Pulmonary artery endothelial cell (primary cell): Measurements from ENCODE around the gene ITGB4. TPM values are rescaled to one million over a fixed set of nuclear protein-coding genes. Genes with fewer than 3 reads are reported as not detected.
"Not testable (repeated sequence)": the region's sequence is repeated elsewhere in the genome, so short reads cannot be mapped to it uniquely, and the experiment has no call there.

Source experiments
- DNase-seq: peaks from one replicate; pipeline ENCODE4 v3.0.0-alpha.2; 2011; ENCODE audit warnings: low read depth, low spot score
- total RNA-seq: library from RNA; depleted of rRNA; stranded (reverse); fragments of >200 nt; gene quantifications from 2 replicates; pipeline ENCODE4 v1.2.3, GENCODE V29; 2014

The ITGB4 gene
- total RNA-seq, 1 donor from 2014 or later, result 6.9 TPM

DNA sequence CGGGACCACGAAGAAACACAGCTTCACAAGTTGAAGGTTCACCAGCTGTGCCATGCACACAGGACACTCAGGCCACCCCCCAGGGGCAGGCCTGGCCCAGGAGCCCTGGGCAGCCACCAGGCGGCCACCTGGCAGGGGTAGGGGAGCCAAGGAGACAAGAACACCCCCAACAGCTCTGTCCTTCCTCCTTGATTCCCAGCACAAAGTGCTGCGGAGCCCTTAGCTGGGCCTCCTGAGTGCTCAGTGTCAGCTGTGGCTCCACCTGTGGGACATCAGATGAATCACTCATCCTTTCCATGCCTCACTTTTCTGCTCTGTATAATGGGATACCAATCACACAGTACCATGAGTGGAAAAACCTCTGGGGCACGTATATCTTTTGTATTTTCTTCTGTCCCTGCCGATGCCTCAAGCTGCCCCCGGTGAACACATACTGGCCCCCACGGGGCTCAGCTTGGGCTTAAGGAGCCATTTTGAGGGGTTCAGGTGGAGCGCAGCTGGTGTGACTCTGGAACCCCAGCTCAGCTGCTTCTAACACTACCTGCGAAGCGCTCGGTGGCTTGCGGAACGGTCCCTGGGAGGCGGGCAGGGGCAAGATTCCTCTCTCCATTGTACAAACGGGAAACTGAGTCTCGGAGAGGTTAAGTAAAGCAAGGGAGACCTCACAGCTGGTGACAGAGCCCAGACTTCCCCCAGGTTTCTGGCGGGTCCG is 31.7 kb downstream of the ITGB4 start:
- DNase-seq, result no peak

DNA sequence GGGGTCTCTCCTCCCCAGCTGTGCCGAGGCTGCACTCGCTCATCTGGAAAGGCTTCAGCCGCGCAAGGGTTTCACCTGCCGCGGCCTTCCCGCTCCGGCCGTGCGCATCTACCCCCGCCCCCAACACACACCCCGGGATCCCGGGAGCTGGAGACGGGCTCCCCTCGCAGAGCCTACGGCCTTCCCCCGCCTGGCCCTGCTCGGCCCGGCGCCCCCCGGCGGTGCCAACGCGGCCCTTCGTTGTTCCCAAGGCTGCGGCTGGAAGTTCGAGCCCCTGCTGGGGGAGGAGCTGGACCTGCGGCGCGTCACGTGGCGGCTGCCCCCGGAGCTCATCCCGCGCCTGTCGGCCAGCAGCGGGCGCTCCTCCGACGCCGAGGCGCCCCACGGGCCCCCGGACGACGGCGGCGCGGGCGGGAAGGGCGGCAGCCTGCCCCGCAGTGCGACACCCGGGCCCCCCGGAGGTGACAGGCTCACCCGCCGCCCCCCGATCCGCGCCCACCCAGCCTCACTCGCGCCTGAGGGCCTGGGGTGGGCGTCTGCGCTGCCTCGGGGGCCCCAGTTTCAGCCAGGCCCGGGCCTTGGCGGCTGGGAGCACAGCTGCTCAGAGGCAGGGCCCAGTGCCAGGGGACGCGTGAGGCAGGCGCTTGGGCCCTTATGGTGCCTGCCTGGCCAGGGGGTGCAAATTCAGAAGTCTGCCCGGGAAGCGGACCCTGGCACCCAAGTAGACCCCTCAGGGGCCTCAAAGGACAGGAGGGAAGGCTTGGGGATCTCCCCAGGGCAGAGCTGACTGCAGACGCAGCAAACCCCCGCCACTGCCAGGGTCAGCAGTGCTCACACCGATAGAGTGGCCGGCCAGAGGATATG is 32.5 kb downstream of the ITGB4 start:
- DNase-seq, result no peak

DNA sequence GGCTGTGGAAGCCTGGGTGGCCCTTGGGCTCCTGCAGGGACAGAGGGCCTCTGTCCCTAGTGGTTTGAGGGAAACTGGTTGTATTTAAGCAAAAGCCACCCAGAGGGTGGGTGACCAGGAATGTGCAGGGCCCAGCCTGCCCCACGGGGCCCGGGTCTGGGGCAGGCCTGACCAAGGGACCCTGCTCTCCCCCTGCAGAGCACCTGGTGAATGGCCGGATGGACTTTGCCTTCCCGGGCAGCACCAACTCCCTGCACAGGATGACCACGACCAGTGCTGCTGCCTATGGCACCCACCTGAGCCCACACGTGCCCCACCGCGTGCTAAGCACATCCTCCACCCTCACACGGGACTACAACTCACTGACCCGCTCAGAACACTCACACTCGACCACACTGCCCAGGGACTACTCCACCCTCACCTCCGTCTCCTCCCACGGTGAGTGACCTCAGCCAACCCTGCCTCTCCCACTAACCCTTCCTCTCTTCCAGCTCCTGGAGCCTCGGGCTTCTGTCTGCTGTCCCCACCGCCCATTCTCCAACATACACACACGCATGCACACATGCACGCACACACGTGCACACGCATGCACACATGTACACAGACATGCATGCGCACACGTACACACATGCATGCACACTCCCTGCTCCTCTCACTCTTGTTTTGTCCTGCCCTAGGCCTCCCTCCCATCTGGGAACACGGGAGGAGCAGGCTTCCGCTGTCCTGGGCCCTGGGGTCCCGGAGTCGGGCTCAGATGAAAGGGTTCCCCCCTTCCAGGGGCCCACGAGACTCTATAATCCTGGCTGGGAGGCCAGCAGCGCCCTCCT is 33.3 kb downstream of the ITGB4 start:
- no peak for DNase-seq

DNA sequence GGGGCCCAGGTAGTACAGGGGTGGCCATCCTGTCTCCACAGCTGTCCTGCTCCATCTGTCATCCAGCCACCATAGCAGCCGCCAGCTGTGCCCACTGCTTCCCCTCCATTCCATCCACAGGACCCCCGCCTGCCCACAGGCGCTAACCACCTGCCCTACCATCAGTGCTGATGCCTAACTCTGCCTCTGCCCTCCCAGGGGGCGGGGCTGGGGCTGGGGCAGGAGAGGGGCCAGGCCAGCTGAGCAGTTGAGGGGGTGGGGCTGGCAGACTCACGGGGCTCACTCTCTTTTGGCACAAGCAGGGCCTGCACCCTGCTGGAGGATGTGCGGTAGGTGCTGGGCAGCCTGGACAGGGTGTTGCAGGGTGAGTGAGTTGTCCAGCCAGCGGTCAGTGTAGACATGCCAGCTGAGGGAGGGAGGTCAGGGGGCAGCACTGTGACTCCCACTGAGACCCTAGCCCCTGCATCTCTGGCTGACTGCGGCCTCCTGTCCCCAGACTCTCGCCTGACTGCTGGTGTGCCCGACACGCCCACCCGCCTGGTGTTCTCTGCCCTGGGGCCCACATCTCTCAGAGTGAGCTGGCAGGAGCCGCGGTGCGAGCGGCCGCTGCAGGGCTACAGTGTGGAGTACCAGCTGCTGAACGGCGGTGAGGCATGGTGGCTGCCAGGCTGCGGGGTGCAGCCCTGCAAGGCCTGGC is 34.1 kb downstream of the ITGB4 start:
- no peak for DNase-seq

DNA sequence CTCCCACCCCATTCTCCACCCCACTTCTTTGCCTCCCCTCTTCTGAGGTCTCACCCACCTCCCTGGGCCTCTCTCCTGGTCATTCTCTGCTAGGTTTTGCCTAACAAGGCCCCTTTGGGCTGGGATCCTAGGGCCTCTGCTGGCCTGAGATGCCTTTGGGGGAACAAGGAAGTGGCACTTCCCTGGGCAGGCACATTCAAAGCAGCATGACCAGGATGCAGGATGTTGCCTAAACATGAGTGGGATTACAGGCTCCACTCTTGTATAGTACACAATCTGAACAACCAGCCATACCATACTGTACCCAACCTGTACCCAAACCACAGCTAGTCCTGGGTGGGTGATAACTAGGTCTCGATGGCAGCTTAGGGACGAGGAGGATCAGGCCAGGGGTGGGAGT is 34.7 kb downstream of the ITGB4 start:
- DNase-seq, result no peak

DNA sequence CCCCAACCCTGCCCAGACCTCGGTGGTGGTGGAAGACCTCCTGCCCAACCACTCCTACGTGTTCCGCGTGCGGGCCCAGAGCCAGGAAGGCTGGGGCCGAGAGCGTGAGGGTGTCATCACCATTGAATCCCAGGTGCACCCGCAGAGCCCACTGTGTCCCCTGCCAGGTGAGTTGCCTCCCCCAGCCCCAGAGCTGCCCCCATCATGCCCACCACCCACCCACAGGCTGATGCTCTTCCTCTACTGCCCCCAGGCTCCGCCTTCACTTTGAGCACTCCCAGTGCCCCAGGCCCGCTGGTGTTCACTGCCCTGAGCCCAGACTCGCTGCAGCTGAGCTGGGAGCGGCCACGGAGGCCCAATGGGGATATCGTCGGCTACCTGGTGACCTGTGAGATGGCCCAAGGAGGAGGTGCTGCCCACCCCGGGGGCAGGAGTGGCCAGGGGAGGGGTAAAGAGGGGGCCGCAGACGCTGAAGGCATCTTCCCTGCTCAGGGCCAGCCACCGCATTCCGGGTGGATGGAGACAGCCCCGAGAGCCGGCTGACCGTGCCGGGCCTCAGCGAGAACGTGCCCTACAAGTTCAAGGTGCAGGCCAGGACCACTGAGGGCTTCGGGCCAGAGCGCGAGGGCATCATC is 35.3 kb downstream of the ITGB4 start:
- no peak for DNase-seq

DNA sequence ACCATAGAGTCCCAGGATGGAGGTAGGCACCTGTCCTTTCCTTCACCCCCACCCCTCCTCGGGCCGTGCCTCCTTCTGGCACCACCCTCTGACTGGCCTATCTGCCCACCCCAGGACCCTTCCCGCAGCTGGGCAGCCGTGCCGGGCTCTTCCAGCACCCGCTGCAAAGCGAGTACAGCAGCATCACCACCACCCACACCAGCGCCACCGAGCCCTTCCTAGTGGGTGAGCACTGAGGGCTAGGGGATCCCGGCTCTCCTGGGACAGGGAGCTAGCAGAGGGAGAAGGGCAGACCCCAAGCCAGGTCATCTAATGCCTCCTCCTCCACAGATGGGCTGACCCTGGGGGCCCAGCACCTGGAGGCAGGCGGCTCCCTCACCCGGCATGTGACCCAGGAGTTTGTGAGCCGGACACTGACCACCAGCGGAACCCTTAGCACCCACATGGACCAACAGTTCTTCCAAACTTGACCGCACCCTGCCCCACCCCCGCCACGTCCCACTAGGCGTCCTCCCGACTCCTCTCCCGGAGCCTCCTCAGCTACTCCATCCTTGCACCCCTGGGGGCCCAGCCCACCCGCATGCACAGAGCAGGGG is 35.9 kb downstream of the ITGB4 start:
- no peak for DNase-seq

DNA sequence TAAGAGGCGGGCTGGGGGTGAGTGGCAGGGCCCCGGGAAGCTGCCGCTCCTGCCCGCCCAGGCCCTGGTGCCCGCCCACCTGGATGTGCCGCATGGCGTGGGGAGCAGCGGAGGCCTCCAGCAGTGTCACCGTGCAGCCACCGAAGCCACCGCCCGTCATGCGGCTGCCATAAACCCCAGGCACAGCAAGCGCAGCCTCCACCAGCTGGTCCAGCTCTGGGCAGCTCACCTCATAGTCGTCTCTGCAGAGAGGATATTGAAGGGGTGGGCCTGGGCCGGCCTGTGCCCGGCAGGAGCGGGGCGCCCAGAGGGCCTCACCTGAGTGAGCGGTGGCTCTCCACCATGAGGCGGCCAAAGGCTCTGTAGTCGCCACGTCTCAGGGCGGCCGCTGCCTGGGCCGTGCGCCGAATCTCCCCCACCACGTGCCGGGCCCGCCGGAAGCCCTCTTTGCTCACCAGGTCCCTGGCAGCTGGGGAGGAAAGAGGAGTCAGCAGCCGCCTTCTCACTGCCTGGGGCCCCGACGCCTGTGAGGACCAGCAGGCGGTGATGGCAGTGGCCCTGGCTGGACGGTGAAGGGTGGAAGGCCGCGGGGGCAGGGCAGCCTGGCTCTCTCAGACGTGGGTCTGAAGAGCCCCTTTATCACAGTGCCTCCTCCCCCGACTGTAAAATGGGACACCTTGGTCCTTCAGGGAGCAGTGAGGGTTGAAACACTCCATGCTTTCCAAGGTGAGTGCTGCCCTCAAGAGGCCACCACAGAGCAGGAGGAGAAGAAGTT is 37.1 kb downstream of the ITGB4 start:
- DNase-seq, result no peak

DNA sequence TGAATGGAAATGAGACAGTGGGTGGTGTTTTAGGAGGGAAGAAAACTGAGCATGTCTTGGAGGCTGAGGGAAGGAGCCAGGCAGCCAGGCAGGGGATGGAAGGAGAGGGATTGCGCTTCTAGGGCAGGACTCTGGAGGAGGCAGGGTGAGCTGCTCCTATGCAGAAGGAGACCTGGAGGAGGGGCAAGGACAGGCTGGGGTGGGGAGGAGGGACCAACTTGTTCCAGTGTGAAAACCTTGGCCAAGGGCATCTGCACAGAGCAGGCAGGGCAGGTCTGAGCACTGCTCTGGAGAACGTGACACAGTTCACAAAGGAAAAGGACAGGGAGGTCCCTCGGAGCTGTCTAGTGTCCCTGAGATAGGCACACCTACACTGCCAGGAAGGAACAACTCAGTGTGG is 38.2 kb downstream of the ITGB4 start:
- no peak for DNase-seq

DNA sequence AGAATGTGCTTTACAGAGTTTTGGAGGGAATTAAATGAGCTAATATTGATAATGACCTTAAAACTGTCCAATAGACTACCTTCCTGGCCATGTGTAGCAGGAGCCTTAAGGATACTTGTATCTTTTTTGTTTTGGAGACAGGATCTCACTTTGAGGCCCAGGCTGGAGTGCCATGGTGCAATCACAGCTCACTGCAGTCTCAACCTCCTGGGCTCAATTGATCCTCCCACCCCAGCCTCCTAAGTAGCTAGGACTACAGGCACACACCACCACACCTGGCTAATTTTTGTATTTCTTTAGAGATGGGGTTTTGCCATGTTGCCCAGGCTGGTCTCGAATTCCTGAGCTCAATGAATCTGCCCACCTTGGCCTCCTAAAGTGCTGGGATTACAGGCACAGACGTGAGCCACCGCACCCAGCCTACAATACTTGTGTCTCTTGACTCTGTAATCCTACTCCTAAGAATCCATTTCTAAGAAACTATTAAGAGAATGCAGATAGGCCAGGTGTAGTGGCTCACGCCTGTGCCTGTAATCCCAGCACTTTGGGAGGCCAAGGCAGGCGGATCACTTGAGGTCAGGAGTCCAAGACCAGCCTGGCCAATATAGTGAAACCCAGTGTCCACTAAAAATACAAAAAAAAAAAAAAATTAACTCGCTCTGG is 38.9 kb downstream of the ITGB4 start:
- DNase-seq, result not testable (repeated sequence)

DNA sequence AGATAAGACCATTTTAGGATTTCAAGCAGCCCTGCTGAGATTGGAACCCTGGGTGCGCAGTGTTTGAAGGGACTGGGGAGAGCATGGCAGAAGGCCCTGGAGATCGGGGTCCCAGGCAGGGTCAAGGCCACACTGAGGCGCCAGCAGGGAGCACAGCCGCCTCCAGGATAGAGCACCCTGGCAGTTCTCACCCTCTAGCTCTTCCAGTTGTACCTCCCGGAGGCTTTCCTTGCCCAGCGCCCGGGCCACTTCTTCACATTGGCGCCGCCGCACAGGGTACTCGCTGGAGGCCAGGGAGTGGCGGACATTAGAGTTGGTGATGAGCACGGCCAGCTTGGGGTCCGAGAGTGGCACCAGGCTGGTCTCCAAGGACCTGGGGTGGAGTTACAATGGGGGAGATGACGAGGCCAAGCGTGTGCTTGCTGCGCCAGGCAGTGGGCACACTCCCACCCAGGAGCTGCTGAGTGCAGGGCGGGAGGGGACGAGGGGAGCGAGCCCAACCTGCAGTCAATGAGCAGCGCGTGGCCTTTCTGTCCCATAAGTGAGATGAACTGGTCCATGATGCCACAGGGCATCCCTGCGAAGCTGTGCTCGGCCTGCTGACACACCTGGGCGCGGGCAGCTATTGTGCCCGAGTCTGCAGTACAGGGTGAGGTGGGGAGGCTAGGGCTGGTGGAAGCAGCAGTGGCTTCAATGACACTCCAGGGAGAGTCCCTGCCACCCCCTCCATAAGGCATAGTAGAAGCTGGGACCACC is 41.4 kb downstream of the ITGB4 start:
- no peak for DNase-seq

DNA sequence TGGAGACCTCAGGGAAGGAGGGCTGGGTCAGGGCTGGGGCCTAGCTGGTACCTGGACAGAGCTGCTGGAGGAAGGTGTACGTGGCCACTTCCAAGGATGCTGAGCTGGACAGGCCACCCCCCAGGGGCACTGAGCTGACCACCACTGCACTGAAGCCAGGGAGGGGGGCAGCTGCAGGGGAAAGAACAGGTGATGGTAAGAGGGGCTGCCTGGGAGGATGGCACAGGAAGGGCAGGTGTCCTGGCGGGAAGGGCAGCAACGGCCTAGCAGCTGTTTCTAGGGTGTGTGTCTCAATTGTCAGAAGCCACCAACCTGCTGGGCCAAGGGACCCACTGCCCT is 42.0 kb downstream of the ITGB4 start:
- no peak for DNase-seq

DNA sequence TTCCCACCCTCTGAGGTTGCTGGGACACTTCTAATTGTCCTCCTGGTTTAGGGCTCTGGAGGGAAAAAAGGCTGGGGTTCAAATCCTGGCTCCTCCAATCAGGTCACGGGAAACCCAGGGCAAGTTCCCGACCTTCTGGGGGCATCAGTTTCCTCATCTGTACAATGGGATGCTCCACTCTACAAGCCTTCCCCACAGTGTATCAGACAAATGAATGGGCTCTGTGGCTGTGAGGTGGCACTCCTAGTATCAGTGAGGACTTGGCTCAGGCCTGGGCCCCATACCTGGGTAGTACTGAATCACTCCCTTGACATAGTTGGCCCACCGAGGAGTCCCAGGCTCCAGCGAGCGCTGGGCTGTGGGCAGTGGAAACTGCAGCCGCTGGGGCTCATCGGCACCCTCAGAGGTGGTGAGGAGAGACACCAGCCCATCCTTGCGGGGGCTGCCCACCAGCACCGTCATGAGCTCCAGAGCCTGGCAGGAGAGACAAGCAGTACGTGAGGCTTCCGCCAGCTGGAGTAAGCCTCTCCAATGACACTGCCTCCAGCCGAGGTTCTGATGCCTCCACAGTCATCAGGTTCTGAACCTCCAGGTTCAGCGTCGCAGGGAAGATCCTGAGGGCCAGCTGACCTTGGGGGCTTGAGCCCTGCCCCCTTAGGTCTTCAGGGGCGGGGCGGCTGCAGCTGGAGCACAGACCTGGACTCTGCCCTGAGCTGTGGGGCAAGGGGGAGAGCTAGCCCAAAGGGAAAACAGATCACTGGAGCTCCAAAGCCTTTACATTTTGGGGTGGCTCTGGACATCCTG is 42.6 kb downstream of the ITGB4 start:
- DNase-seq, result no peak

DNA sequence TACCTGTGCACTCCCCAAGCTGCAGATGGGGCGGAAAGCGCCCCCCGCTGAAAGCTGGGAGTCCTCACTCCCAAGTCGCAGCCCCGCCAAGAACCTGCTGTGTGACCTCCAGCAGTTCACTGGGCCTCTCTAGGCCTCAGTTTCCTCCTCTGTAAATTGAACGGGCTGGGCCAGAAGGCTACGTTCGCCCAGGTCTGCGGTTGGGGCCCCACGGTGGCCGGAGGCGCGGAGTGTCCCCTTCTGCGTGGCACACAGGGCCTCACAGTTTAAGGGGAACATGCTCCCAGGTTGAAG is 43.1 kb downstream of the ITGB4 start:
- no peak for DNase-seq

DNA sequence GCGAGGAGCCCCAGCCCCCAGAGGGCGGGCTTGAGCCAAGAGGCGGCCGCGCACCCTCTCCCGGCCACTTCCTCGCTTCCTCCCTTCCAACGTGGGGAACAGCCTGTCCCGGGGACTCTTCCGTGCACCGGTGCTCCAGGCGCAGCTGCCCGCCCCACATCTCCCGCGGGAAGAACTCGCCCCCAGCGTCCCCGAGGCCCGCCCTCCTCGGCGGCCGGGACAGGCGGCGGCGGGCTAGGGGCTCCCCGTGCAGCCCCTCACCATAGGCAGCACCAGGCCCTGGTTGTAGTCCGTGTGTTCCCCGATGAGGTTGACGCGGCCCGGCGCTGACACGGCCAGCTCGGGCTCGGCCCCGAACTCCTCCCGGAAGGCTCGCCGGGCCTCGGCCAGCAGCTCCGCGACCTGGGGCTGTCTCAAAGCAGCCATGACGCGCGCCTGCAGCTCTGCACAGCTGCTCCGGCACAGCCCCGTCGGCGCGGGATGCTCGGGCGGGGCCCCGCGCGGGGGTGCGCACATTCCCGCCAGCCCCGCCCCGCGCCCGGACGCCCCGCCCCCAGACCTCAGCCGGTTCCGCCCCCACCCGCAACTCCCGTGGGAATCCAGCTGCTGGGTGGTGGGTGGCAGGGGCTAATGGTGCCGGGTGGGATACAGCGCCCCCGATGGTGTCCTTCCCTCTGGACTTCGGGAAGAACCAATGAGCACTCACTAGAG is 43.6 kb downstream of the ITGB4 start, which contains the start of gene GALK1:
Gene GALK1 (minus strand): TSS at position 482 of the 711 bp plus-strand sequence. CDS start 56 bp downstream, at position 426.
- DNase-seq, result no peak

DNA sequence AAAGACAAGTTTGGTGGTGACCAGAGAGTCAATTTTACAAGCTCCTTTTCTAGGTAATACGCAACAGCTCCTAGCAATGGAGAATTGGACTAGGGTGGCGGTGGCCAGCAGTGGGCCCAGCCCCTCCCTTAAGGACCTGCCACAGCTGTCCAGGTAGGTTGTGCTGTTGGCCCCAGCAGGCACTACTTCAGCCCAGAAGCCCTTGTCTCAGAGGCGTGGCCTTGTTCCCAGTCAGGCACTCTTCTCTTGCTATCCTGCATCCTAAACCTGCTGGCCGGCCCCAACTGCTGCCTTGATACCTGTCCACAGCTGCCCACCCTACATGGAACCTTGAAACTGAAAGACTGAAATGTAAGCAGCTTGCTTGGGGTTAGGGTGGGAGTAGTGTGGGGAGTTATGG is 44.7 kb downstream of the ITGB4 start:
- no peak for DNase-seq

DNA sequence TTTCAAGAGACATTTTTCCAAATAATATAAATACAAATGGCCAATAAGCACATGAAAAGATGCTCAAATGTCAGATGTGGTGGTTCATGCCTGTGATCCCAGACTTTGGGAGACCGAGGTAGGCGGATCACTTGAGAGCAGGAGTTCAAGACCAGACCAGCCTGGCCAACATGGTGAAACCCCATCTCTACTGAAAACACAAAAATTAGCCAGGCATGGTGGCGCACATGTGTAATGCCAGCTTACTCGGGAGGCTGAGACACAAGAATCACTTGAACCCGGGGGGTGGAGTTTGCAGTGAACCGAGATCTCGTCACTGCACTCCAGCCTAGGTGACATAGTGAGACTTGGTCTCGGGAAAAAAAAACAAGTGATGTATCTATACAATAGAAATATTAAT is 46.6 kb downstream of the ITGB4 start:
- no peak for DNase-seq
